Fibroblast of mammary gland (primary cell): ENCODE results near the gene PLCG2.

Experiments
- DNase-seq: peaks from one replicate; pipeline ENCODE4 v3.0.0-alpha.2; 2010; ENCODE audit warnings: low read depth
- H3K4me3 ChIP-seq: 2 replicates; pipeline ENCODE4 v1.5.1; 2011; ENCODE audit warnings: low read depth, mild to moderate bottlenecking, low read length, moderate library complexity; ENCODE audit not compliant: control insufficient read depth
- CTCF ChIP-seq: conservative IDR thresholded peaks from 2 replicates; pipeline ENCODE4 v1.5.1; 2011; ENCODE audit warnings: low read depth, low read length, inconsistent platforms; ENCODE audit not compliant: control insufficient read depth, insufficient read depth

The PLCG2 gene

GRCh38 chr16:81848306-81848853 is 69.3 kb downstream of the PLCG2 start:
- TF ChIP-seq CTCF: no peak
- no peak overlapping the region for H3K4me3 ChIP-seq
- DNase-seq: no peak

- H3K4me3 ChIP-seq: no peak overlapping the region
- no peak for TF ChIP-seq CTCF
- DNase-seq: no peak
Measured at GRCh38 chr16:81850197-81850944, 71.3 kb downstream of the PLCG2 start.

GRCh38 chr16:81852347-81852746 is 73.3 kb downstream of the PLCG2 start:
- TF ChIP-seq CTCF: no peak
- DNase-seq: no peak
- H3K4me3 ChIP-seq: no peak overlapping the region

GRCh38 chr16:81855552-81856153 is 76.6 kb downstream of the PLCG2 start:
- no peak overlapping the region for H3K4me3 ChIP-seq
- TF ChIP-seq CTCF: no peak
- no peak for DNase-seq

- DNase-seq: no peak
- TF ChIP-seq CTCF: no peak
- H3K4me3 ChIP-seq: no peak overlapping the region
Measured at GRCh38 chr16:81860287-81861266, 81.5 kb downstream of the PLCG2 start.

GRCh38 chr16:81861503-81861902 is 82.4 kb downstream of the PLCG2 start:
- TF ChIP-seq CTCF: no peak
- no peak overlapping the region for H3K4me3 ChIP-seq
- DNase-seq: no peak
